Activated CD4-positive, alpha-beta T cell treated with anti-CD3 and anti-CD28 coated beads for 48 hours (primary cell): ENCODE measurements around the gene TJAP1.

ENCODE experiments used
- DNase-seq: peaks from one replicate; pipeline ENCODE4 v3.0.0-alpha.2; 2020

Gene TJAP1

DNA sequence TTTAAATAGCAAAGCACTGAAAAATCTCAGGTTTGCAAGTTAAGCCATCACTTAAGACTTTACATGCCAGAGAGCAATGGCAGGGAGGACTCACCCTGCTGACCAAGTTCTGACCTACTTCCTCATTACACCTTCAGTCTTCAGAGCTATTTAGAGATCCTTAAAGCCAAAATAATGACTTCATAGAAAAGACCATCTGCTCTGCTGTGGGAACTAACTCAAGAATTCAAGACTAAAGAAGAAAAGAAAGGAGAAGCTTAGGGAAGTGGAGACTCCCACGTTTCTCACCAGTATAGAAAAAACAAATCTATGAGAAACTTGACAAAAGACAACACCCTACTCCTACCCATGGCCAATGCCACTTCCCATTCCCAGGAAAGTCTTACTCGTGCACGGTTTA lies 69.9 kb downstream of the TJAP1 start:
- no peak for DNase-seq
